K562 (cell line): Measurements from ENCODE around the gene MYO3B. TPM values are rescaled to one million over a fixed set of nuclear protein-coding genes. Genes with fewer than 3 reads are reported as not detected.
"Not testable (repeated sequence)": the region's sequence is repeated elsewhere in the genome, so short reads cannot be mapped to it uniquely, and the experiment has no call there.

ENCODE experiments used
- ATF3 ChIP-seq, 2 experiments: fragments of 450-650 bp in 1 of 2; sonication (generic) in 1 of 2; formaldehyde crosslinking in 1 of 2; IDR thresholded peaks in 1 of 2; conservative IDR thresholded peaks in 1 of 2; 2 replicates each; pipeline versions ENCODE4 v1.6.1 to v1.8.1; 2016 to 2023; ENCODE audit warnings: mild to moderate bottlenecking in 2 of 2, moderate library complexity in 2 of 2, inconsistent platforms in 1 of 2, missing genetic modification reagents in 1 of 2
- BACH1 ChIP-seq: fragments of 200-800 bp; sonication (Bioruptor generic); IDR thresholded peaks from 2 replicates; pipeline ENCODE4 v1.6.1; 2016; ENCODE audit warnings: missing genetic modification characterization, missing compliant biosample characterization
- CEBPG ChIP-seq, 3 experiments: fragments of 200-800 bp in 1 of 3; sonication (Bioruptor generic) in 1 of 3; sonication (generic) in 1 of 3; formaldehyde crosslinking in 1 of 3; IDR thresholded peaks in 2 of 3; conservative IDR thresholded peaks in 1 of 3; 2 replicates each; pipeline versions ENCODE4 v1.6.1 to v1.8.0; 2016 to 2022; ENCODE audit warnings: missing compliant biosample characterization in 2 of 3, missing genetic modification characterization in 2 of 3, mild to moderate bottlenecking in 1 of 3, missing genetic modification reagents in 1 of 3
- CREB3L1 ChIP-seq: fragments of 450-650 bp; IDR thresholded peaks from 2 replicates; pipeline ENCODE4 v1.6.1; 2014; ENCODE audit warnings: low read depth, mild to moderate bottlenecking, moderate library complexity, borderline replicate concordance
- DMBX1 ChIP-seq: fragments of 250-450 bp; sonication (Bioruptor Pico); IDR thresholded peaks from 2 replicates; pipeline ENCODE4 v1.8.0; 2022; ENCODE audit warnings: inconsistent platforms, mild to moderate bottlenecking, moderate library complexity, borderline replicate concordance
- EGR1 ChIP-seq: fragments of 450-650 bp; conservative IDR thresholded peaks from 2 replicates; pipeline ENCODE4 v1.6.1; 2017; ENCODE audit warnings: mild to moderate bottlenecking
- GATAD2B ChIP-seq: fragments of 450-650 bp; IDR thresholded peaks from 2 replicates; pipeline ENCODE4 v1.6.1; 2017; ENCODE audit warnings: mild to moderate bottlenecking, borderline replicate concordance
- KLF10 ChIP-seq: fragments of 250-450 bp; sonication (Bioruptor Pico); IDR thresholded peaks from 2 replicates; pipeline ENCODE4 v1.6.1; 2021; ENCODE audit warnings: matching md5 sums
- MAFG ChIP-seq: fragments of 450-650 bp; conservative IDR thresholded peaks from 2 replicates; pipeline ENCODE4 v1.6.1; 2016; ENCODE audit warnings: missing genetic modification characterization, missing compliant biosample characterization
- NEUROD1 ChIP-seq: fragments of 150-350 bp; IDR thresholded peaks from 2 replicates; pipeline ENCODE4 v1.6.1; 2014; ENCODE audit warnings: borderline replicate concordance, low read length, low read depth; ENCODE audit not compliant: partially characterized antibody
- PREB ChIP-seq: sonication (generic); formaldehyde crosslinking; IDR thresholded peaks from 2 replicates; pipeline ENCODE4 v1.8.1; 2023; ENCODE audit warnings: mild to moderate bottlenecking, missing genetic modification reagents
- SMARCB1 ChIP-seq: IDR thresholded peaks from 2 replicates; pipeline ENCODE4 v1.6.1; 2011; ENCODE audit warnings: improper control_type of control experiment, low read depth; ENCODE audit not compliant: insufficient read length
- STAT5B ChIP-seq: fragments of 250-450 bp; sonication (Bioruptor Pico); IDR thresholded peaks from 2 replicates; pipeline ENCODE4 v1.8.0; 2021; ENCODE audit warnings: mild to moderate bottlenecking, inconsistent platforms
- THRB ChIP-seq: fragments of 450-650 bp; formaldehyde crosslinking; conservative IDR thresholded peaks from 2 replicates; pipeline ENCODE4 v1.4.0; 2022; ENCODE audit warnings: mild to moderate bottlenecking, missing genetic modification characterization
- USF1 ChIP-seq: sonication (generic); formaldehyde crosslinking; IDR thresholded peaks from 2 replicates; pipeline ENCODE4 v1.9.0; 2022; ENCODE audit warnings: mild to moderate bottlenecking, missing genetic modification reagents
- ZEB2 ChIP-seq: fragments of 450-650 bp; IDR thresholded peaks from 2 replicates; pipeline ENCODE4 v1.6.1; 2016
- ZNF274 ChIP-seq: IDR thresholded peaks from 2 replicates; pipeline ENCODE4 v1.6.1; 2011; ENCODE audit warnings: low read depth, mild to moderate bottlenecking, low read length, moderate library complexity, borderline replicate concordance
- ZNF699 ChIP-seq: fragments of 250-450 bp; sonication (Bioruptor Pico); IDR thresholded peaks from 2 replicates; pipeline ENCODE4 v1.8.0; 2021; ENCODE audit warnings: mild to moderate bottlenecking, moderate library complexity; ENCODE audit not compliant: insufficient replicate concordance
- ZNF764 ChIP-seq: fragments of 250-450 bp; sonication (Bioruptor Pico); IDR thresholded peaks from 2 replicates; pipeline ENCODE4 v1.4.0; 2020; ENCODE audit warnings: low read depth, mild to moderate bottlenecking, moderate library complexity
- ZNF785 ChIP-seq: fragments of 250-450 bp; sonication (Bioruptor Pico); IDR thresholded peaks from 2 replicates; pipeline ENCODE4 v1.4.0; 2020; ENCODE audit warnings: mild to moderate bottlenecking
- polyA plus RNA-seq, 8 experiments: library from polyadenylated mRNA; depleted of rRNA in 4 of 8; stranded (reverse) in 5 of 8; unstranded in 3 of 8; fragments of >200 nt; fragmentation: Nextera tagmentation in 2 of 8; fragmentation: Illumina TruSeq in 1 of 8; extraction: Ambion mirVana in 2 of 8; extraction: Trizol in 1 of 8; gene quantifications; 2 replicates each; pipeline versions ENCODE4 v1.2.1 to v1.2.3, GENCODE V29; 2011 to 2014; ENCODE audit warnings: inconsistent platforms in 1 of 8, missing spikeins in 1 of 8
- total RNA-seq, 7 experiments: library from RNA; depleted of rRNA in 6 of 7; stranded (reverse); fragments of >200 nt in 6 of 7; fragmentation: Illumina TruSeq in 2 of 7; extraction: Trizol in 2 of 7; gene quantifications; 2 replicates each; pipeline versions ENCODE4 v1.2.1 to v1.2.3, GENCODE V29; 2011 to 2021; ENCODE audit warnings: low replicate concordance in 1 of 7

MYO3B gene
- total and polyA plus RNA-seq, 9 of the 15 experiments (the other 6 are each of a cell fraction or from before 2014, with no cell fraction given), result 2.7 to 6.5 (median 3.6) TPM

- peak; percentile 59; the same call in 1 of the 2 replicates for TF ChIP-seq CREB3L1
- TF ChIP-seq GATAD2B, result peak; percentile 99
- TF ChIP-seq THRB (CRISPR knock-in tag), result peak; percentile 96
- peak; percentile 46 for TF ChIP-seq USF1 (CRISPR knock-in tag)
- TF ChIP-seq STAT5B (CRISPR knock-in tag), result peak; percentile 93
- peak; percentile 66 for TF ChIP-seq EGR1
- TF ChIP-seq DMBX1 (CRISPR knock-in tag), result peak; percentile 100
- peak; percentile 92 for TF ChIP-seq KLF10 (CRISPR knock-in tag)
- TF ChIP-seq ZNF764, result 0 out of 2 replicates have a peak, but pooled peaks have one; percentile 59
- TF ChIP-seq SMARCB1, result peak; percentile 63
- TF ChIP-seq MAFG (tag), result peak; percentile 70
- peak; percentile 74 for TF ChIP-seq ATF3 (IDR thresholded peaks at IDR 0.05)
- TF ChIP-seq ATF3 (CRISPR knock-in tag; conservative IDR thresholded peaks at IDR 0.05), result peak; percentile 82; the same call in 1 of the 2 replicates
- TF ChIP-seq PREB (CRISPR knock-in tag), result 0 out of 2 replicates have a peak, but pooled peaks have one; percentile 17
- peak; percentile 94; the same call in 1 of the 2 replicates for TF ChIP-seq ZNF785 (CRISPR knock-in tag)
- peak; percentile 92 for TF ChIP-seq ZNF699 (CRISPR knock-in tag)
- peak; percentile 100 for TF ChIP-seq ZEB2
- peak; percentile 94 for TF ChIP-seq BACH1 (tag)
- peak; percentile 16; the same call in 1 of the 2 replicates for TF ChIP-seq CEBPG (CRISPR knock-in tag; IDR thresholded peaks at IDR 0.05)
- TF ChIP-seq CEBPG (tag; conservative IDR thresholded peaks at IDR 0.05 in 1 of 2, IDR thresholded peaks at IDR 0.05 in 1 of 2), result not testable (repeated sequence)
- peak; percentile 87 for TF ChIP-seq ZNF274
- peak; percentile 90 for TF ChIP-seq NEUROD1
Observed at GRCh38 chr2:170263728-170264521, 86.0 kb downstream of the MYO3B start (continued).
